ENCODE results near the gene SYF2. TPM values are rescaled to one million over a fixed set of nuclear protein-coding genes. Genes with fewer than 3 reads are reported as not detected.

Gene SYF2
- total and polyA plus RNA-seq, 2 of the 13 experiments (the other 11 are each of a cell fraction or from before 2014, with no cell fraction given) = 17.8 to 34.1 TPM

DNA sequence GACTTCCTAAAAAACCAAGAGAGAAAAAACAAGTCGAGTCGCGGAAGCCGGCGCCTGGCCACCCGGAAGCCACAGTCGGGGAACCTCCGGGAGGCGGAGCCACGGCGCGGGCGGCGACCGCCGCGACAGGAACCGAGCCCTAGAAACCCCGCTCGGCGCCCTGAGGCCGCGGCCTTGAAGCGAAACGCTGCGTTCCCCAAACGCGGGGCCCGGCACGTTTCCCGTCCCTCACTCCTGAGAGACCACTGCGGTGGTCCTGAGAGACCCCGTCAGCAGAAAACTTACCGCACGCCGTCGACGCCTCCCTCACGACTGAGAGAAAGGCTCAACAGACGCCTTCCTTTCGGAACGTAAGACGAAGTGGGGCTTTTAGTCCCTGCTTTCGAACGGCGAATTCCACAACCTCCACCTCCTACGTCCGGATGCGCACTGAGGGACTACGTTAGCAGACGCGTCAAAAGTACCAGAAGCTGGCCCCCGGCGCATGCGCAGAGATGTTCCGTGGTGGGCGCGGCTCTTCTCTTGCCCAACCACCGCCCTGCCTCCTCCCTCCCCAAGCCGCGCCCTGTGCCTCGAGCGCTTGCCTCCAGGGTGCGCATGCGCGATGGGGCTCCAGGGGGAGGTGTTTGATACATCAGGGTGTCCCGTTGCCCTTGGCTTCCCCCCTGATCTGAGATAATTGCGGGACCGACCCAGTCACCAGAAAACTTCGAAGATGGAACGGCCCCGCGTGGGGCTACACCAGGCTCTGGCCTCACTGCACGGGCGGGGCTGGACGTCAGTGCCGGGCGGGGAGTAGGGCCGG lies 14.9 kb upstream of the SYF2 start, which contains the start of gene RSRP1 (continued):
- TF ChIP-seq KLF12 (CRISPR knock-in tag; IDR thresholded peaks at IDR 0.05; ENCODE audit: borderline replicate concordance) (peak; percentile 65; the same call in 1 of the 2 replicates), TGIF2 (CRISPR knock-in tag; IDR thresholded peaks at IDR 0.05) (peak; percentile 80; the same call in 1 of the 2 replicates), ZNF564 (CRISPR knock-in tag; IDR thresholded peaks at IDR 0.05) (peak; percentile 65; the same call in 1 of the 2 replicates), ZNF225 (CRISPR knock-in tag; IDR thresholded peaks at IDR 0.05) (peak; percentile 34; the same call in 1 of the 2 replicates), SP2 (CRISPR knock-in tag; IDR thresholded peaks at IDR 0.05) (no peak), PHF8 (CRISPR knock-in tag; IDR thresholded peaks at IDR 0.05) (peak; percentile 96), ZC3H13 (CRISPR knock-in tag; IDR thresholded peaks at IDR 0.05) (peak; percentile 65), HIVEP1 (CRISPR knock-in tag; IDR thresholded peaks at IDR 0.05) (peak; percentile 73; the same call in 1 of the 2 replicates), CREB3 (CRISPR knock-in tag; IDR thresholded peaks at IDR 0.05) (peak; percentile 27), SOX13 (IDR thresholded peaks at IDR 0.05) (0 out of 2 replicates have a peak, but pooled peaks have one; percentile 29), SOX13 (CRISPR knock-in tag; conservative IDR thresholded peaks at IDR 0.05 in 1 of 2, IDR thresholded peaks at IDR 0.05 in 1 of 2) (peak; percentile 34 to 55; a peak in 2 of 4 replicates), ZSCAN31 (CRISPR knock-in tag; IDR thresholded peaks at IDR 0.05; ENCODE audit: low read depth) (peak; percentile 57), ZNF776 (CRISPR knock-in tag; IDR thresholded peaks at IDR 0.05) (peak; percentile 77), HOXA7 (CRISPR knock-in tag; IDR thresholded peaks at IDR 0.05) (no peak), ZNF292 (CRISPR knock-in tag; IDR thresholded peaks at IDR 0.05; ENCODE audit: borderline replicate concordance, low read depth) (no peak), ZBTB7A (CRISPR knock-in tag; IDR thresholded peaks at IDR 0.05) (peak; percentile 60; the same call in 1 of the 2 replicates), SMYD3 (CRISPR knock-in tag; IDR thresholded peaks at IDR 0.05) (no peak)
- TF ChIP-seq, protein P1, sequence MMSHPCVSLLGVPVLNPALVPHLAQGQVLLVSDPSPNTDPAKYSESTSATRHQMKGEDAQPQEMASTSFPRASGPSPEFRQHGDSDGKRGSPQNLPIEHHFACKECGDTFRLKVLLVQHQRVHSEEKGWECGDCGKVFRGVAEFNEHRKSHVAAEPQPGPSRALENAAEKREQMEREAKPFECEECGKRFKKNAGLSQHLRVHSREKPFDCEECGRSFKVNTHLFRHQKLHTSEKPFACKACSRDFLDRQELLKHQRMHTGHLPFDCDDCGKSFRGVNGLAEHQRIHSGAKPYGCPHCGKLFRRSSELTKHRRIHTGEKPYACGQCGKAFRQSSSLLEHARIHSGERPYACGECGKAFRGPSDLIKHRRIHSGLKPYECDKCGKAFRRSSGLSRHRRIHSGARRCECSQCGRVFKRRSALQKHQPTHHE (CRISPR knock-in tag; IDR thresholded peaks at IDR 0.05; ENCODE audit: borderline replicate concordance) = peak; percentile 88; the same call in 1 of the 2 replicates
- TF ChIP-seq, protein P2, sequence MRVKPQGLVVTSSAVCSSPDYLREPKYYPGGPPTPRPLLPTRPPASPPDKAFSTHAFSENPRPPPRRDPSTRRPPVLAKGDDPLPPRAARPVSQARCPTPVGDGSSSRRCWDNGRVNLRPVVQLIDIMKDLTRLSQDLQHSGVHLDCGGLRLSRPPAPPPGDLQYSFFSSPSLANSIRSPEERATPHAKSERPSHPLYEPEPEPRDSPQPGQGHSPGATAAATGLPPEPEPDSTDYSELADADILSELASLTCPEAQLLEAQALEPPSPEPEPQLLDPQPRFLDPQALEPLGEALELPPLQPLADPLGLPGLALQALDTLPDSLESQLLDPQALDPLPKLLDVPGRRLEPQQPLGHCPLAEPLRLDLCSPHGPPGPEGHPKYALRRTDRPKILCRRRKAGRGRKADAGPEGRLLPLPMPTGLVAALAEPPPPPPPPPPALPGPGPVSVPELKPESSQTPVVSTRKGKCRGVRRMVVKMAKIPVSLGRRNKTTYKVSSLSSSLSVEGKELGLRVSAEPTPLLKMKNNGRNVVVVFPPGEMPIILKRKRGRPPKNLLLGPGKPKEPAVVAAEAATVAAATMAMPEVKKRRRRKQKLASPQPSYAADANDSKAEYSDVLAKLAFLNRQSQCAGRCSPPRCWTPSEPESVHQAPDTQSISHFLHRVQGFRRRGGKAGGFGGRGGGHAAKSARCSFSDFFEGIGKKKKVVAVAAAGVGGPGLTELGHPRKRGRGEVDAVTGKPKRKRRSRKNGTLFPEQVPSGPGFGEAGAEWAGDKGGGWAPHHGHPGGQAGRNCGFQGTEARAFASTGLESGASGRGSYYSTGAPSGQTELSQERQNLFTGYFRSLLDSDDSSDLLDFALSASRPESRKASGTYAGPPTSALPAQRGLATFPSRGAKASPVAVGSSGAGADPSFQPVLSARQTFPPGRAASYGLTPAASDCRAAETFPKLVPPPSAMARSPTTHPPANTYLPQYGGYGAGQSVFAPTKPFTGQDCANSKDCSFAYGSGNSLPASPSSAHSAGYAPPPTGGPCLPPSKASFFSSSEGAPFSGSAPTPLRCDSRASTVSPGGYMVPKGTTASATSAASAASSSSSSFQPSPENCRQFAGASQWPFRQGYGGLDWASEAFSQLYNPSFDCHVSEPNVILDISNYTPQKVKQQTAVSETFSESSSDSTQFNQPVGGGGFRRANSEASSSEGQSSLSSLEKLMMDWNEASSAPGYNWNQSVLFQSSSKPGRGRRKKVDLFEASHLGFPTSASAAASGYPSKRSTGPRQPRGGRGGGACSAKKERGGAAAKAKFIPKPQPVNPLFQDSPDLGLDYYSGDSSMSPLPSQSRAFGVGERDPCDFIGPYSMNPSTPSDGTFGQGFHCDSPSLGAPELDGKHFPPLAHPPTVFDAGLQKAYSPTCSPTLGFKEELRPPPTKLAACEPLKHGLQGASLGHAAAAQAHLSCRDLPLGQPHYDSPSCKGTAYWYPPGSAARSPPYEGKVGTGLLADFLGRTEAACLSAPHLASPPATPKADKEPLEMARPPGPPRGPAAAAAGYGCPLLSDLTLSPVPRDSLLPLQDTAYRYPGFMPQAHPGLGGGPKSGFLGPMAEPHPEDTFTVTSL (CRISPR knock-in tag; IDR thresholded peaks at IDR 0.05; ENCODE audit: borderline replicate concordance) = 0 out of 2 replicates have a peak, but pooled peaks have one; percentile 27
- TF ChIP-seq, protein P3, sequence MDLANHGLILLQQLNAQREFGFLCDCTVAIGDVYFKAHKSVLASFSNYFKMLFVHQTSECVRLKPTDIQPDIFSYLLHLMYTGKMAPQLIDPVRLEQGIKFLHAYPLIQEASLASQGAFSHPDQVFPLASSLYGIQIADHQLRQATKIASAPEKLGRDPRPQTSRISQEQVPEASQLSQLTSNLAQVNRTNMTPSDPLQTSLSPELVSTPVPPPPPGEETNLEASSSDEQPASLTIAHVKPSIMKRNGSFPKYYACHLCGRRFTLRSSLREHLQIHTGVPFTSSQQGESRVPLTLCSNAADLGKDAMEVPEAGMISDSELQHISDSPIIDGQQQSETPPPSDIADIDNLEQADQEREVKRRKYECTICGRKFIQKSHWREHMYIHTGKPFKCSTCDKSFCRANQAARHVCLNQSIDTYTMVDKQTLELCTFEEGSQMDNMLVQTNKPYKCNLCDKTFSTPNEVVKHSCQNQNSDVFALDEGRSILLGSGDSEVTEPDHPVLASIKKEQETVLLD (CRISPR knock-in tag; IDR thresholded peaks at IDR 0.05; ENCODE audit: low read depth) = no peak; the same call in 1 of the 2 replicates

All from HepG2 (cell line).